ENCODE measurements around the gene API5.
"Not testable (repeated sequence)": the region's sequence is repeated elsewhere in the genome, so short reads cannot be mapped to it uniquely, and the experiment has no call there.

The API5 gene

GRCh38 chr11:43311791-43312607 is at the start of gene API5:
Gene API5, plus strand, starts transcription at chr11:43311996. Its CDS starts 132 bp downstream, at chr11:43312128.
- peak; percentile 93 for DNase-seq

- DNase-seq, result no peak
These were observed 43.8 kb upstream of the API5 start for GRCh38 chr11:43267856-43268580.

- no peak for DNase-seq
These were observed 43.0 kb upstream of the API5 start for GRCh38 chr11:43268786-43269185.

GRCh38 chr11:43269254-43269918 is 42.4 kb upstream of the API5 start:
- DNase-seq, result no peak

GRCh38 chr11:43270468-43270867 is 41.3 kb upstream of the API5 start:
- DNase-seq, result no peak

- DNase-seq, result peak; percentile 61
These were observed 33.4 kb upstream of the API5 start for GRCh38 chr11:43278193-43278956.

GRCh38 chr11:43282607-43283440 is 29.0 kb upstream of the API5 start:
- no peak for DNase-seq

GRCh38 chr11:43285826-43286225 is 26.0 kb upstream of the API5 start:
- DNase-seq, result no peak

- no peak for DNase-seq
These were observed 22.4 kb upstream of the API5 start for GRCh38 chr11:43289368-43289767.

GRCh38 chr11:43298397-43298796 is 13.4 kb upstream of the API5 start:
- no peak for DNase-seq

GRCh38 chr11:43315966-43316365 is 4.2 kb downstream of the API5 start:
- DNase-seq, result no peak

GRCh38 chr11:43316451-43316850 is 4.7 kb downstream of the API5 start:
- DNase-seq, result no peak

- DNase-seq, result no peak
These were observed 16.2 kb downstream of the API5 start for GRCh38 chr11:43327987-43328386.

GRCh38 chr11:43328482-43328881 is 16.7 kb downstream of the API5 start:
- DNase-seq, result no peak

- DNase-seq, result no peak
These were observed 29.4 kb downstream of the API5 start for GRCh38 chr11:43341159-43341558.

GRCh38 chr11:43351426-43351825 is 39.6 kb downstream of the API5 start:
- not testable (repeated sequence) for DNase-seq

GRCh38 chr11:43354311-43354710 is 42.5 kb downstream of the API5 start:
- no peak for DNase-seq

GRCh38 chr11:43356336-43356735 is 44.5 kb downstream of the API5 start:
- DNase-seq, result no peak

- no peak for DNase-seq
These were observed 46.5 kb downstream of the API5 start for GRCh38 chr11:43358279-43358800.

- peak; percentile 85 for DNase-seq
These were observed 47.1 kb downstream of the API5 start, which contains the start of gene TTC17 for GRCh38 chr11:43358801-43359421. Gene TTC17, plus strand, starts transcription at chr11:43358920. Its CDS starts 35 bp downstream, at chr11:43358955.

- no peak for DNase-seq
These were observed 47.6 kb downstream of the API5 start for GRCh38 chr11:43359422-43359818.

Data from SHP77 treated with DMSO at 0.1 percent for 48 hours (cell line).